Cardiac fibroblast (primary cell): ENCODE data around the gene BMP2.

ENCODE experiments used
- DNase-seq, 2 donors: peaks; one replicate each; pipeline versions ENCODE4 v3.0.0 to v3.0.0-alpha.2; 2010; ENCODE audit warnings: low read depth in 2 of 2
- H3K4me3 ChIP-seq, 2 donors: replicated peaks in 1 of 2; 1 replicate in 1 of 2; 2 replicates in 1 of 2; pipeline ENCODE4 v1.5.1; 2011; ENCODE audit warnings: low read depth in 2 of 2, low read length in 2 of 2, mild to moderate bottlenecking in 2 of 2, moderate library complexity in 1 of 2
- CTCF ChIP-seq: IDR thresholded peaks from one replicate; pipeline ENCODE4 v1.5.1; 2011; ENCODE audit warnings: low read depth, mild to moderate bottlenecking, low read length, inconsistent platforms

Gene BMP2

GRCh38 chr20:6744805-6745204 lies 22.7 kb upstream of the BMP2 start:
- DNase-seq, result peak in 1 of 2 donors; percentile 71
- no peak overlapping the region for H3K4me3 ChIP-seq
- no peak for TF ChIP-seq CTCF

DNA sequence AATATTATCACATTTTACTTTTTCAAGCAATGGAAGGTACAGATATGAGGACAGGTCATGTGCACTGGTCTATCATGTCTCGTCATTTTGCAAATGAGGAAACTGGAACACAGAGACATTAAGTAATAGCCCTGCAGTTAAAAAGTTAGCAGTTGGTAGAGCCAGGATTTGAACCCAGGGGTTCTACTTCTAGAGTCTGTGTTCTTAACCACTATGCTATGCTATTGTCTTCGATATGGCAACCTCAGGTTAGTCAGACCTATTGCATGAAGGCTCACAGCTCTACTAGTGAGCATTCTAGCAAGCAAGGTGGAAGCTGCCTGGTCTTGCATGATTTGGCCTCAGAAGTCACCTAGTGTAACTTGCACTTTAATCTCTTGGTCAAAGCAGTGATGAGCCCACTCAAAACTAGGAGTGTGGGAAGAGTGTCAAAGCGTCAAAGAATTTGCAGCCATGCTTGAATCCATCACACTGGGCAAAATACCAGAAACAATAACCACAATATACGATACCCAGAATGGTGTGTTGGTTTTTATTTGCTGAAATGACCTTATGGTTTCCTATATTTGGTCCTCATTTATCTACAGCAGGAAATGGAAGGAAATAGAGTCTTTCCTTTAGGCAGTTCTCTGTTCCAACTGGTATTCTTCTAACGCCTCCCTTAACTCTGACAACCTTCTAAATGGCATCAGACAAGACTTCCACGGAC lies 20.4 kb upstream of the BMP2 start:
- DNase-seq, result peak in 1 of 2 donors; percentile 58
- H3K4me3 ChIP-seq, result no peak overlapping the region
- TF ChIP-seq CTCF, result no peak

DNA sequence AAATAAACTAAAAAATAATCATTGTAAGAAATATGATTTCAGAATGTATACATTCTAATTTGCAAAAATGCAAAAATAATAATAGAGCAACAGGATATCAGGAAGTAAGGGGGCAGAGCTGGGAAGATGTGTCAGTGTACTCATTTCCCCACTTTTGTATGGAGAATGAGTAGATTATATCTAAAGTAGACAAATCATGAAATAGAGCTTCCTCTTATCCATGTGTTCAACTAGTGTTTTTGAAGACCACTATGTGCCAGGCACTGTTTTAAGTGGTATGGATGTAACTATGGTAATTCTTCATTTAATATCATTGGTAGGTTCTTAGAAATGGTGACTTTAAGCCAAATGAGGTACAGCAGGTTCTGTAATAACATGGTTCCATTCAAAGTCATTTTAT lies 17.0 kb upstream of the BMP2 start:
- no peak for DNase-seq
- H3K4me3 ChIP-seq, result no peak overlapping the region
- TF ChIP-seq CTCF, result no peak

DNA sequence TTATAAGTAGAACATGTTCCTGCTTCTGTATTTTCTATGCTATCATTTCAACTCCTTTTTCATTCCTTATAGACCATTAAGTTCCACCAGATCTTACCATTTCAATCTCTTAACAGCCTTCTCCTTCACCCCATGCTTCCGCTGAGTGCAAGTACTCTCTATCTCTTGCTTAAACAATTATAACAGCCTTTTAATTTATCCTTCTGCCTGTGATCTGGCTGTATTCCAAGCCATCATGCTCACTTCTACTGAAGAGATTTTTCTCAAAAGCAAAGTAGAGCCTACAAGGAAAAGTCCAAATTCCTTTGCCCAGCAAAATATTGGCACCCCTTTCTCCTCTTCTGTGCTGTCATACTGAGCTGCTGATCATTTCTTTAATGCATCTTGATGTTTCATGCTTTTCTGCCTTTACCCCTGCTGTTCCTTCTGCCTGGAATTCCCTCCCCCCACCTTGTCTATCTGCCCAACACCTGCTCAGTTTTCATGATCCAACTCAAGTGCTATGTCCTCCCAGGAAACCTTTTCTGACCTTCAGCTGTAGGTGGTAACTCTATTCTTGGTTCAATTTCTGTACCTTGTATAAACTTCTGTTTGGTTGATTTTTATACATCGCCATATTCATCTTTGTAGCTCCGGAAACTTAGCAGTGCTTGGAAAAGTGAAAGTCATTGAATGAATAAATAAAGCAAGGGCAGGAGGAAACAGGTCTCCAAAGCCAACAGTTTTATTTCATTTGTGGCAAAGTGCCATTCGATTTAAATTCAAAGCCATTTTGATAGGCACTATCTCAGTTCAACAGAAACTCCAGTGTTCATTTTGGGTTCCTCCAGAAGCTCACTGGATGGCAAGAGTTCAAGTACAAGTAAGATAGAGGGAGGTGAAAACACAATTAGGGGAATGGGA lies 10.5 kb upstream of the BMP2 start:
- no peak for DNase-seq
- TF ChIP-seq CTCF, result no peak
- no peak overlapping the region for H3K4me3 ChIP-seq

DNA sequence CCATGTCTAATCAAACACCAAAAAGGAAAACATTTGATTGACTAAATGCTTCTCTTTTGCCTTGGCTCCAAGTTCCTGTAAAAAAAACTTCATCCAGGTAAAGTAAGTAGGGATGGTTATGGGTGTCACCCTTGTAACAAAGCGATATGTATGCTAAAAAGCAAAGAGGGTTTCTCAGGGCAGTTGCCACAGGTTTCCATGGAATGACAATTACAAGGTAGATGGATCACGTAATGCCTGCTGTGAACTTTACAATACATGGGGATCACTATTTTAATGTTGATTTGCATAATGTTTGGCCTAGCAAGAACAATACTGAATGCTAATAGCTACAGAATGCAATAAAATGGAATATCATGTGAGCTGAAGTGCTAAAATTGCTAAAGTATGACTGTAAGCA lies 2.9 kb upstream of the BMP2 start:
- no peak for TF ChIP-seq CTCF
- DNase-seq, result no peak
- no peak overlapping the region for H3K4me3 ChIP-seq

- TF ChIP-seq CTCF, result peak; percentile 46
- no peak overlapping the region for H3K4me3 ChIP-seq
- DNase-seq, result peak; percentile 85
These were observed 1.9 kb upstream of the BMP2 start for GRCh38 chr20:6765469-6766058.
